HepG2 (cell line): ENCODE data around the gene CAPZA3. TPM values are rescaled to one million over a fixed set of nuclear protein-coding genes. Genes with fewer than 3 reads are reported as not detected.
A peak's percentile ranks its signal among the peaks of the same experiment; 100 is the strongest.

ENCODE experiments used
- ATAC-seq: fragments of 200-7000 bp; cut with Tn5 transposase; 3 replicates; pipeline ENCODE4 v1.9.1; 2020; ENCODE audit warnings: mild to moderate bottlenecking, moderate library complexity
- BruUV-seq: library from RNA; stranded (reverse); fragments of 400-500 nt; replicated peaks from 2 replicates; lab custom pipeline; 2021; lab: Mats Ljungman, UMichigan
- CTCF ChIA-PET: fragments of 300-600 bp; formaldehyde crosslinking; extraction: SDS; loops from one replicate; lab custom pipeline; 2021; ENCODE audit warnings: low total read pairs, inconsistent platforms, low intra/inter-chr PET ratio; lab: Yijun Ruan, JAX
- POLR2A ChIA-PET: fragments of 350-600 bp; sonication (Branson Sonifier 250); formaldehyde crosslinking; loops from one replicate; lab custom pipeline; 2020; ENCODE audit warnings: antibody characterized with exemption, inconsistent platforms; lab: Yijun Ruan, JAX
- DNase-seq: peaks from one replicate; pipeline ENCODE4 v3.0.0-alpha.2; 2015; ENCODE audit warnings: low spot score
- FAIRE-seq: peaks from 3 replicates; lab custom pipeline; 2011; peaks lifted over from hg19 to GRCh38; lab: Jason Lieb, UNC
- H2AFZ ChIP-seq: one replicate; pipeline ENCODE4 v1.6.1; 2011; ENCODE audit warnings: low read length, inconsistent platforms
- H3K27ac ChIP-seq: fragments of 300-600 bp; 3 replicates; pipeline ENCODE4 v1.8.0; 2011; ENCODE audit warnings: mixed run types, mild to moderate bottlenecking, mixed read lengths, low read length, inconsistent platforms; ENCODE audit not compliant: insufficient read depth; ENCODE audit errors: extremely low read length
- H3K27me3 ChIP-seq, 2 experiments: fragments of 200-600 bp in 1 of 2; 2 replicates in 1 of 2; 3 replicates in 1 of 2; pipeline versions ENCODE4 v1.6.0 to v1.8.0; 2011; ENCODE audit warnings: low read length in 2 of 2, mild to moderate bottlenecking in 2 of 2, moderate library complexity in 2 of 2, inconsistent platforms in 1 of 2; ENCODE audit not compliant: insufficient read depth in 2 of 2, control insufficient read depth in 1 of 2
- H3K36me3 ChIP-seq, 2 experiments: fragments of 200-600 bp in 1 of 2; replicated peaks in 1 of 2; 2 replicates in 1 of 2; 3 replicates in 1 of 2; pipeline versions ENCODE4 v1.5.1 to v1.8.0; 2011; ENCODE audit warnings: low read length in 2 of 2, inconsistent platforms in 1 of 2; ENCODE audit not compliant: insufficient read depth in 2 of 2, control insufficient read depth in 1 of 2
- H3K4me1 ChIP-seq: 2 replicates; pipeline ENCODE4 v1.5.1; 2012; ENCODE audit warnings: low read length, inconsistent platforms; ENCODE audit not compliant: insufficient read depth
- H3K4me2 ChIP-seq: 2 replicates; pipeline ENCODE4 v1.6.0; 2011; ENCODE audit warnings: low read depth, low read length, inconsistent platforms
- H3K4me3 ChIP-seq, 3 experiments: fragments of 200-600 bp in 1 of 3; sonication (generic), shearing (Covaris generic) in 1 of 3; replicated peaks in 1 of 3; 2 replicates each; pipeline ENCODE4 v1.5.1; 2011 to 2016; ENCODE audit warnings: low read length in 3 of 3, inconsistent platforms in 2 of 3, low read depth in 2 of 3, mild to moderate bottlenecking in 2 of 3, control low read depth in 1 of 3, mixed read lengths in 1 of 3; ENCODE audit not compliant: insufficient read depth in 1 of 3
- H3K79me2 ChIP-seq: one replicate; pipeline ENCODE4 v1.6.1; 2011; ENCODE audit warnings: low read length, inconsistent platforms; ENCODE audit not compliant: insufficient read depth
- H3K9ac ChIP-seq: 2 replicates; pipeline ENCODE4 v1.6.0; 2011; ENCODE audit warnings: mild to moderate bottlenecking, low read depth, low read length, inconsistent platforms; ENCODE audit not compliant: insufficient read depth
- H3K9me3 ChIP-seq: 2 replicates; pipeline ENCODE4 v1.5.1; 2012; ENCODE audit warnings: mild to moderate bottlenecking, low read length
- H4K20me1 ChIP-seq: 2 replicates; pipeline ENCODE4 v1.6.0; 2011; ENCODE audit warnings: inconsistent platforms, mild to moderate bottlenecking, low read length, moderate library complexity; ENCODE audit not compliant: insufficient read depth
- CCDC6 ChIP-seq: sonication (generic); formaldehyde crosslinking; IDR thresholded peaks from 2 replicates; pipeline ENCODE4 v1.8.1; 2022; ENCODE audit warnings: mild to moderate bottlenecking, missing genetic modification reagents, moderate library complexity
- CEBPB ChIP-seq: IDR thresholded peaks from 2 replicates; pipeline ENCODE4 v1.6.1; 2011; ENCODE audit warnings: low read depth, low read length, improper control_type of control experiment, borderline replicate concordance
- FOSL2 ChIP-seq: sonication (generic); formaldehyde crosslinking; IDR thresholded peaks from 2 replicates; pipeline ENCODE4 v1.4.0; 2020; ENCODE audit warnings: missing genetic modification reagents
- FUBP1 ChIP-seq: sonication (generic); formaldehyde crosslinking; IDR thresholded peaks from 2 replicates; pipeline ENCODE4 v1.5.1; 2020; ENCODE audit warnings: missing genetic modification reagents, mild to moderate bottlenecking, borderline replicate concordance
- GMEB1 ChIP-seq: sonication (generic); formaldehyde crosslinking; IDR thresholded peaks from 2 replicates; pipeline ENCODE4 v1.5.1; 2020; ENCODE audit warnings: missing genetic modification reagents, mild to moderate bottlenecking, borderline replicate concordance
- ZNF256 ChIP-seq: sonication (generic); formaldehyde crosslinking; conservative IDR thresholded peaks from 2 replicates; pipeline ENCODE4 v1.4.0; 2020; ENCODE audit warnings: missing genetic modification reagents
- ZNF275 ChIP-seq: sonication (generic); formaldehyde crosslinking; IDR thresholded peaks from 2 replicates; pipeline ENCODE4 v1.8.0; 2022; ENCODE audit warnings: missing genetic modification reagents, mild to moderate bottlenecking, inconsistent platforms, borderline replicate concordance
- WGBS: methylation state at CpG from one replicate; pipeline ENCODE4 v1.1.6; 2017; ENCODE audit warnings: low lambda C conversion rate; 5-methylcytosine and 5-hydroxymethylcytosine counted together
- in situ Hi-C: cut with HindIII; loops from 2 replicates; pipeline ENCODE4 v1.10.0; 2017; ENCODE audit warnings: low pct_unique_long_range_greater_than_20kb; ENCODE audit not compliant: extremely low pct_ligation_motif_present
- intact Hi-C: fragments of 100-400 bp; cut with micrococcal nuclease; formaldehyde crosslinking; loops from one replicate; pipeline ENCODE4 v1.10.0; 2022; ENCODE audit not compliant: unreplicated experiment
- polyA plus RNA-seq, 8 experiments: library from polyadenylated mRNA; depleted of rRNA in 3 of 8; stranded (reverse) in 7 of 8; unstranded in 1 of 8; fragments of >200 nt; fragmentation: Illumina TruSeq in 4 of 8; extraction: Trizol in 4 of 8; gene quantifications; 2 replicates each; pipeline versions ENCODE4 v1.2.1 to v1.2.3, GENCODE V29; 2011 to 2016; ENCODE audit warnings: low read depth in 4 of 8, missing spikeins in 1 of 8, mixed read lengths in 1 of 8; ENCODE audit not compliant: insufficient read depth in 1 of 8
- total RNA-seq, 5 experiments: library from RNA; depleted of rRNA; stranded (reverse); fragments of >200 nt; fragmentation: Illumina TruSeq; extraction: Trizol; gene quantifications; 2 replicates each; pipeline ENCODE4 v1.2.3, GENCODE V29; 2016; ENCODE audit warnings: low read depth in 1 of 5

CAPZA3 gene
- total and polyA plus RNA-seq, 2 of the 13 experiments (the other 11 are each of a cell fraction or from before 2014, with no cell fraction given) = not detected

DNA sequence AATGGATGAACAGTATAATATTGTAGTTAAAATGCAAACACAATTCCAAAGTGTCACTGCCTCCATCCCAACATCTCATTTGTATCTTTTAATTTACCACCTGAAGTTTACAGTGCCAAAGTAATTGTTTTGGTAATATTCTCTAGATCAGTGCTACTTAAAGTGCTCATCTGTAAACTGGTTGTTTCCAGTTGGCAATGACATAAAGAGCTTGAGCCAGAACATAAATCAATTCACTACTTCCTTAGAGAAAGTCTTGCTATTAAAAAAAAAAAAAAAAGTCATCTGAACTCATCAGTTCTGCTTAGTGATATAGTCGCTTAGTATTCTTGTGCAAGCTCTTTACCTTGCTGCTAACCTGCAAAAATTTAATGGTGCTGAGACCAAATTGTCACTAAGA lies 16.5 kb upstream of the CAPZA3 start (continued):
- TF ChIP-seq GMEB1 (CRISPR knock-in tag) = no peak
- no peak for TF ChIP-seq ZNF256
- TF ChIP-seq ZNF275 (CRISPR knock-in tag) = no peak
- no peak for TF ChIP-seq CCDC6 (CRISPR knock-in tag)

- TF ChIP-seq FOSL2 (CRISPR knock-in tag) (peak; percentile 48; the same call in 1 of the 2 replicates), FUBP1 (CRISPR knock-in tag) (no peak), CEBPB (peak; percentile 49; the same call in 1 of the 2 replicates)
- Histone ChIP-seq H3K27me3 (no peaks in the 10 kb centered on the region), H3K4me3 (no peak overlapping the region), H3K79me2 (no peaks in the 10 kb centered on the region), H3K27ac (no peak overlapping the region), H2AFZ (no peak overlapping the region), H4K20me1 (no peaks in the 10 kb centered on the region), H3K36me3 (no peaks in the 10 kb centered on the region), H3K9ac (no peak overlapping the region), H3K9me3 (no peaks in the 10 kb centered on the region; the same call in 1 of the 2 replicates), H3K4me2 (no peak overlapping the region), H3K4me1 (no peaks in the 10 kb centered on the region)
- intact Hi-C loops = no loop called here
- ATAC-seq (no peak), FAIRE-seq (no peak), DNase-seq (no peak)
- BruUV-seq = no TSS peak
- in situ Hi-C loops = no loop called here
- CTCF ChIA-PET = no interaction called here
- POLR2A ChIA-PET = no interaction called here
- 52% methylated on average over 2 of the region's 2 CpGs for WGBS
Measured at GRCh38 chr12:18723752-18724151, 14.2 kb upstream of the CAPZA3 start.
